Measurements from ENCODE around the gene IGSF8. TPM values are rescaled to one million over a fixed set of nuclear protein-coding genes. Genes with fewer than 3 reads are reported as not detected.
"Not testable (repeated sequence)": the region's sequence is repeated elsewhere in the genome, so short reads cannot be mapped to it uniquely, and the experiment has no call there.

The IGSF8 gene
- total RNA-seq, 1 donor from 2014 or later = 45.9 TPM

- TF ChIP-seq, protein P1, sequence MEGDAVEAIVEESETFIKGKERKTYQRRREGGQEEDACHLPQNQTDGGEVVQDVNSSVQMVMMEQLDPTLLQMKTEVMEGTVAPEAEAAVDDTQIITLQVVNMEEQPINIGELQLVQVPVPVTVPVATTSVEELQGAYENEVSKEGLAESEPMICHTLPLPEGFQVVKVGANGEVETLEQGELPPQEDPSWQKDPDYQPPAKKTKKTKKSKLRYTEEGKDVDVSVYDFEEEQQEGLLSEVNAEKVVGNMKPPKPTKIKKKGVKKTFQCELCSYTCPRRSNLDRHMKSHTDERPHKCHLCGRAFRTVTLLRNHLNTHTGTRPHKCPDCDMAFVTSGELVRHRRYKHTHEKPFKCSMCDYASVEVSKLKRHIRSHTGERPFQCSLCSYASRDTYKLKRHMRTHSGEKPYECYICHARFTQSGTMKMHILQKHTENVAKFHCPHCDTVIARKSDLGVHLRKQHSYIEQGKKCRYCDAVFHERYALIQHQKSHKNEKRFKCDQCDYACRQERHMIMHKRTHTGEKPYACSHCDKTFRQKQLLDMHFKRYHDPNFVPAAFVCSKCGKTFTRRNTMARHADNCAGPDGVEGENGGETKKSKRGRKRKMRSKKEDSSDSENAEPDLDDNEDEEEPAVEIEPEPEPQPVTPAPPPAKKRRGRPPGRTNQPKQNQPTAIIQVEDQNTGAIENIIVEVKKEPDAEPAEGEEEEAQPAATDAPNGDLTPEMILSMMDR (IDR thresholded peaks at IDR 0.05; ENCODE audit: partially characterized antibody, unreplicated experiment) = no peak
- peaks cover 7% of the 10 kb centered on the region for H3K27me3 Mint-ChIP-seq (ENCODE audit: unreplicated experiment)
- no peak within 1 kb of the TSS for H3K27ac Mint-ChIP-seq (ENCODE audit: unreplicated experiment)
- no peak within 1 kb of the TSS for H3K4me3 Mint-ChIP-seq (ENCODE audit: unreplicated experiment)
- DNase-seq = no peak
- H3K36me3 Mint-ChIP-seq (ENCODE audit: unreplicated experiment) = no peaks in the 10 kb centered on the region
- peaks cover 9% of the 10 kb centered on the region for H3K4me1 Mint-ChIP-seq (ENCODE audit: low read depth, unreplicated experiment)
- peaks cover 1% of the 10 kb centered on the region for H3K9me3 Mint-ChIP-seq (ENCODE audit: unreplicated experiment)
These were observed 17.3 kb upstream of the IGSF8 start, which contains the start of gene ATP1A2 for GRCh38 chr1:160115545-160116282. ATP1A2 (plus strand) TSS chr1:160115759; CDS start chr1:160115862, 103 bp downstream.

- peaks cover 1% of the 10 kb centered on the region for H3K9me3 Mint-ChIP-seq (ENCODE audit: unreplicated experiment)
- DNase-seq = no peak
- peaks cover 11% of the 10 kb centered on the region for H3K27me3 Mint-ChIP-seq (ENCODE audit: unreplicated experiment)
- no peak overlapping the region for H3K27ac Mint-ChIP-seq (ENCODE audit: unreplicated experiment)
- TF ChIP-seq, protein P1 (IDR thresholded peaks at IDR 0.05; ENCODE audit: partially characterized antibody, unreplicated experiment) = no peak
- no peaks in the 10 kb centered on the region for H3K36me3 Mint-ChIP-seq (ENCODE audit: unreplicated experiment)
- no peak overlapping the region for H3K4me3 Mint-ChIP-seq (ENCODE audit: unreplicated experiment)
- peaks cover 9% of the 10 kb centered on the region for H3K4me1 Mint-ChIP-seq (ENCODE audit: low read depth, unreplicated experiment)
These were observed 15.7 kb upstream of the IGSF8 start for GRCh38 chr1:160114085-160114484.

- DNase-seq = no peak
- no peak overlapping the region for H3K27ac Mint-ChIP-seq (ENCODE audit: unreplicated experiment)
- H3K4me3 Mint-ChIP-seq (ENCODE audit: unreplicated experiment) = no peak overlapping the region
These were observed 15.0 kb upstream of the IGSF8 start for GRCh38 chr1:160113407-160113806.

GRCh38 chr1:160112357-160112756 lies 13.9 kb upstream of the IGSF8 start:
- Mint-ChIP-seq H3K9me3 (ENCODE audit: unreplicated experiment) (peaks cover 1% of the 10 kb centered on the region), H3K27ac (ENCODE audit: unreplicated experiment) (no peak overlapping the region), H3K27me3 (ENCODE audit: unreplicated experiment) (peaks cover 11% of the 10 kb centered on the region), H3K36me3 (ENCODE audit: unreplicated experiment) (no peaks in the 10 kb centered on the region), H3K4me3 (ENCODE audit: unreplicated experiment) (no peak overlapping the region), H3K4me1 (ENCODE audit: low read depth, unreplicated experiment) (peaks cover 12% of the 10 kb centered on the region)
- TF ChIP-seq, protein P1 (IDR thresholded peaks at IDR 0.05; ENCODE audit: partially characterized antibody, unreplicated experiment) = no peak
- DNase-seq = no peak

More at GRCh38 chr1:160113407-160113806, 15.0 kb upstream of the IGSF8 start:
- H3K9me3 Mint-ChIP-seq (ENCODE audit: unreplicated experiment) = peaks cover 1% of the 10 kb centered on the region
- peaks cover 12% of the 10 kb centered on the region for H3K4me1 Mint-ChIP-seq (ENCODE audit: low read depth, unreplicated experiment)
- H3K27me3 Mint-ChIP-seq (ENCODE audit: unreplicated experiment) = peaks cover 11% of the 10 kb centered on the region
- no peaks in the 10 kb centered on the region for H3K36me3 Mint-ChIP-seq (ENCODE audit: unreplicated experiment)
- TF ChIP-seq, protein P1 (IDR thresholded peaks at IDR 0.05; ENCODE audit: partially characterized antibody, unreplicated experiment) = no peak

DNA sequence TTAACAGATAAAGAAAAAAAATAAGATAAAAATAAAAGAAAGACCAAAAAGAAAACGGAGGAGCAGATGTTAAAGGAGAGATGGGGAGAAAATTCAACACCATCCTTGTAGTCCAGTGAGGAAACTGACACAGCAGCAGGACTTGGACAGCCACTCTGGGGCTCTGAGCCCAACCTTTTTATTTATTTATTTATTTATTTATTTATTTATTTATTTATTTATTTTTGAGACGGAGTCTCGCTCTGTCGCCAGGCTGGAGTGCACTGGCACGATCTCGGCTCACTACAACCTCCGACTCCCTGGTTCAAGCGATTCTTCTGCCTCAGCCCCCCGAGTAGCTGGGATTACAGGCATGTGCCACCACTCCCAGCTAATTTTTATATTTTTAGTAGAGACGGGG lies 13.0 kb upstream of the IGSF8 start:
- H3K27ac Mint-ChIP-seq (ENCODE audit: unreplicated experiment); DNase-seq; H3K4me3 Mint-ChIP-seq (ENCODE audit: unreplicated experiment); H3K36me3 Mint-ChIP-seq (ENCODE audit: unreplicated experiment); H3K9me3 Mint-ChIP-seq (ENCODE audit: unreplicated experiment): not testable (repeated sequence)
- Mint-ChIP-seq H3K27me3 (ENCODE audit: unreplicated experiment) (peaks cover 15% of the 10 kb centered on the region), H3K4me1 (ENCODE audit: low read depth, unreplicated experiment) (peaks cover 12% of the 10 kb centered on the region)
